WTC11 (cell line): ENCODE measurements around the gene G6PC3. TPM values are rescaled to one million over a fixed set of nuclear protein-coding genes. Genes with fewer than 3 reads are reported as not detected.

Experiments
- ATAC-seq: fragments of 200-7000 bp; cut with Tn5 transposase; 2 replicates; pipeline ENCODE4 v1.10.0; 2021; ENCODE audit warnings: mild to moderate bottlenecking, moderate library complexity
- CTCF ChIA-PET: fragments of 300-600 bp; sonication (Branson Sonifier 250); formaldehyde crosslinking; loops from one replicate; lab custom pipeline; 2021; ENCODE audit warnings: antibody characterized with exemption; lab: Charles Lee
- POLR2A ChIA-PET: fragments of 350-600 bp; sonication (Branson Sonifier 250); formaldehyde crosslinking; loops from one replicate; lab custom pipeline; 2021; ENCODE audit warnings: antibody characterized with exemption; lab: Charles Lee
- DNase-seq: peaks from one replicate; pipeline ENCODE4 v3.0.0; 2021; ENCODE audit warnings: low spot score
- H3K27ac Mint-ChIP-seq: 2 replicates; pipeline ENCODE4 v1.8.0; 2021; ENCODE audit warnings: mixed read lengths
- H3K27me3 Mint-ChIP-seq: 2 replicates; pipeline ENCODE4 v1.8.0; 2021; ENCODE audit warnings: low read depth, mild to moderate bottlenecking, moderate library complexity, mixed read lengths
- H3K36me3 Mint-ChIP-seq: 2 replicates; pipeline ENCODE4 v1.8.0; 2021; ENCODE audit warnings: mixed read lengths
- H3K4me1 Mint-ChIP-seq: 2 replicates; pipeline ENCODE4 v1.8.0; 2022; ENCODE audit warnings: mixed read lengths
- H3K4me3 Mint-ChIP-seq: 2 replicates; pipeline ENCODE4 v1.8.0; 2021; ENCODE audit warnings: mild to moderate bottlenecking, moderate library complexity, mixed read lengths
- H3K9me3 Mint-ChIP-seq: 2 replicates; pipeline ENCODE4 v1.8.0; 2021; ENCODE audit warnings: mixed read lengths
- AR ChIP-seq: fragments of 250-450 bp; sonication (Bioruptor Pico); IDR thresholded peaks from 2 replicates; pipeline ENCODE4 v1.9.0; 2021; ENCODE audit warnings: mild to moderate bottlenecking
- ESRRA ChIP-seq: sonication (generic); formaldehyde crosslinking; IDR thresholded peaks from 2 replicates; pipeline ENCODE4 v1.8.1; 2022; ENCODE audit warnings: mild to moderate bottlenecking, missing genetic modification reagents, borderline replicate concordance
- GABPB1 ChIP-seq: sonication (generic); formaldehyde crosslinking; IDR thresholded peaks from 2 replicates; pipeline ENCODE4 v1.8.1; 2023; ENCODE audit warnings: mild to moderate bottlenecking, missing genetic modification reagents
- IRF1 ChIP-seq: sonication (generic); formaldehyde crosslinking; IDR thresholded peaks from 2 replicates; pipeline ENCODE4 v1.8.0; 2023; ENCODE audit warnings: missing genetic modification reagents
- NR3C1 ChIP-seq: sonication (generic); formaldehyde crosslinking; conservative IDR thresholded peaks from 2 replicates; pipeline ENCODE4 v1.8.1; 2023; ENCODE audit warnings: low read depth, mild to moderate bottlenecking, missing genetic modification reagents
- RORB ChIP-seq: fragments of 250-450 bp; sonication (Bioruptor Pico); IDR thresholded peaks from 2 replicates; pipeline ENCODE4 v1.9.0; 2021; ENCODE audit warnings: mild to moderate bottlenecking
- SOX15 ChIP-seq: fragments of 250-450 bp; sonication (Bioruptor Pico); IDR thresholded peaks from 2 replicates; pipeline ENCODE4 v1.9.0; 2021; ENCODE audit warnings: mild to moderate bottlenecking
- ZBTB43 ChIP-seq: sonication (generic); formaldehyde crosslinking; IDR thresholded peaks from 2 replicates; pipeline ENCODE4 v1.8.1; 2023; ENCODE audit warnings: mild to moderate bottlenecking, missing genetic modification reagents
- ZNF138 ChIP-seq: sonication (generic); formaldehyde crosslinking; conservative IDR thresholded peaks from 2 replicates; pipeline ENCODE4 v1.8.1; 2022; ENCODE audit warnings: mild to moderate bottlenecking, moderate library complexity, missing genetic modification reagents
- ZNF396 ChIP-seq: fragments of 250-450 bp; sonication (Bioruptor Pico); IDR thresholded peaks from 2 replicates; pipeline ENCODE4 v1.8.0; 2021; ENCODE audit warnings: mild to moderate bottlenecking, moderate library complexity, borderline replicate concordance
- ZSCAN18 ChIP-seq: fragments of 250-450 bp; sonication (Bioruptor Pico); IDR thresholded peaks from 2 replicates; pipeline ENCODE4 v2.1.2; 2022; ENCODE audit warnings: mild to moderate bottlenecking, moderate library complexity
- total RNA-seq: library from RNA; stranded (reverse); gene quantifications from 3 replicates; pipeline ENCODE4 v1.2.3, GENCODE V29; 2021
- TF ChIP-seq, protein P1 (sequence below): sonication (generic); formaldehyde crosslinking; IDR thresholded peaks from 2 replicates; pipeline ENCODE4 v1.8.1; 2023; ENCODE audit warnings: mild to moderate bottlenecking, missing genetic modification reagents, moderate library complexity
- TF ChIP-seq, protein P2 (sequence below): sonication (generic); formaldehyde crosslinking; IDR thresholded peaks from 2 replicates; pipeline ENCODE4 v1.8.1; 2022; ENCODE audit warnings: low read depth, missing genetic modification reagents, borderline replicate concordance
- TF ChIP-seq, protein P3 (sequence below): fragments of 250-450 bp; sonication (Bioruptor Pico); IDR thresholded peaks from 2 replicates; pipeline ENCODE4 v1.8.0; 2021; ENCODE audit warnings: mild to moderate bottlenecking
- TF ChIP-seq, protein P4 (sequence below): fragments of 250-450 bp; sonication (Bioruptor Pico); IDR thresholded peaks from 2 replicates; pipeline ENCODE4 v1.9.0; 2021; ENCODE audit warnings: mild to moderate bottlenecking, borderline replicate concordance
- TF ChIP-seq, protein P5 (sequence below): sonication (generic); formaldehyde crosslinking; IDR thresholded peaks from 2 replicates; pipeline ENCODE4 v1.8.0; 2022; ENCODE audit warnings: missing genetic modification reagents
- TF ChIP-seq, protein P6 (sequence below): sonication (generic); formaldehyde crosslinking; conservative IDR thresholded peaks from 2 replicates; pipeline ENCODE4 v1.8.1; 2022; ENCODE audit warnings: mild to moderate bottlenecking, missing genetic modification reagents

G6PC3 gene
- total RNA-seq, 1 experiment from 2014 or later, result 121 TPM

DNA sequence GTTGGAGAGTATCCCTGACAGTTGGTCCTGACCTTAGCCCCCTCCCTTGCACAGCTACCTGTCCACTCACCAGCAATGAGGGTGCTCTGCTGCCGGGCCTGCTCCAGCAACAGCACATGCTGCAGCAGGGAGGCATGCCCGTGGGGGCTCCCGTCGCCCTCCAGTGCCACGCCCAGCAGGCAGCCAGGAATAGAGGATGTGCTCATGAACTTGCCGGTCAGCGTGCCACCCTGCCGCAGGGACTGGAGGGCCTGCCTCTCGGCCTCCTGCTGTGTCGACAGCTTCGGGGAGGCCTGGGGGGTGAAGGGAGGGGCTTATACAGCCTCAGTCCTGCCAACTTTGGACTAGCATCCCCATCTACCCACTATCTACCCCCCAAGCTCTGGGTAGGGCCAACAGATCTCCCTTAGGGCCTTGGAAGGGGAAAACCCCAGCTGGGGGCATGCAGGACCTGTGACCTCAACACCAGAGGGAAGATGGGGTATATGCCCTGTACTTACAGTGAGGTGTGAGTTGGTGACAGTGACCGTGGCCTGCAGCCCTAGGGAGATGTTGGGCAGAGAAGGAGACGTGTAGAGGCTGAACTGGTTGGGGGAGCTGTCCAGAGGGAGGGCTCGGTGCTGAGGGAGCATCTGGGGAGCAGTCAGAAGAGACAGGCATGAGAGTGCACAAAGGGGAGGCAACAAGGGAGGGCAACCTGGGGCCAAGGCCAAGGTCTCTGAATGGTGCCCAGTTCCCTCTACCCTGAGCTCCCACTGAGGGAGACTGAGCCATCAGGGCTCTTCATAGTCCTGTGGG lies 20.9 kb downstream of the G6PC3 start:
- DNase-seq (no peak), ATAC-seq (no peak)
- H3K4me3 Mint-ChIP-seq, result no peak overlapping the region
- H3K4me1 Mint-ChIP-seq, result peaks cover 45% of the 10 kb centered on the region
- no peaks in the 10 kb centered on the region for H3K27me3 Mint-ChIP-seq
- ChIA-PET POLR2A (no interaction called here), CTCF (interaction anchor here (0.9 kb wide), 1 partner anchor 20 kb away, joined by 3 read pairs; no protein-coding TSS in a partner anchor)
- no peak overlapping the region for H3K27ac Mint-ChIP-seq
- H3K36me3 Mint-ChIP-seq, result peaks cover 13% of the 10 kb centered on the region
- H3K9me3 Mint-ChIP-seq, result no peaks in the 10 kb centered on the region
- TF ChIP-seq GABPB1 (CRISPR knock-in tag), result no peak
- no peak for TF ChIP-seq IRF1 (CRISPR knock-in tag)
- TF ChIP-seq AR (CRISPR knock-in tag), result no peak
- TF ChIP-seq, protein P1, sequence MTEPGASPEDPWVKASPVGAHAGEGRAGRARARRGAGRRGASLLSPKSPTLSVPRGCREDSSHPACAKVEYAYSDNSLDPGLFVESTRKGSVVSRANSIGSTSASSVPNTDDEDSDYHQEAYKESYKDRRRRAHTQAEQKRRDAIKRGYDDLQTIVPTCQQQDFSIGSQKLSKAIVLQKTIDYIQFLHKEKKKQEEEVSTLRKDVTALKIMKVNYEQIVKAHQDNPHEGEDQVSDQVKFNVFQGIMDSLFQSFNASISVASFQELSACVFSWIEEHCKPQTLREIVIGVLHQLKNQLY (CRISPR knock-in tag), result no peak
- TF ChIP-seq, protein P2, sequence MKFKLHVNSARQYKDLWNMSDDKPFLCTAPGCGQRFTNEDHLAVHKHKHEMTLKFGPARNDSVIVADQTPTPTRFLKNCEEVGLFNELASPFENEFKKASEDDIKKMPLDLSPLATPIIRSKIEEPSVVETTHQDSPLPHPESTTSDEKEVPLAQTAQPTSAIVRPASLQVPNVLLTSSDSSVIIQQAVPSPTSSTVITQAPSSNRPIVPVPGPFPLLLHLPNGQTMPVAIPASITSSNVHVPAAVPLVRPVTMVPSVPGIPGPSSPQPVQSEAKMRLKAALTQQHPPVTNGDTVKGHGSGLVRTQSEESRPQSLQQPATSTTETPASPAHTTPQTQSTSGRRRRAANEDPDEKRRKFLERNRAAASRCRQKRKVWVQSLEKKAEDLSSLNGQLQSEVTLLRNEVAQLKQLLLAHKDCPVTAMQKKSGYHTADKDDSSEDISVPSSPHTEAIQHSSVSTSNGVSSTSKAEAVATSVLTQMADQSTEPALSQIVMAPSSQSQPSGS, result no peak
- no peak for TF ChIP-seq ZSCAN18 (CRISPR knock-in tag)
- TF ChIP-seq ZBTB43, result no peak
- no peak for TF ChIP-seq RORB (CRISPR knock-in tag)
- no peak for TF ChIP-seq ZNF138 (CRISPR knock-in tag)
- TF ChIP-seq ESRRA, result no peak
- TF ChIP-seq, protein P3, sequence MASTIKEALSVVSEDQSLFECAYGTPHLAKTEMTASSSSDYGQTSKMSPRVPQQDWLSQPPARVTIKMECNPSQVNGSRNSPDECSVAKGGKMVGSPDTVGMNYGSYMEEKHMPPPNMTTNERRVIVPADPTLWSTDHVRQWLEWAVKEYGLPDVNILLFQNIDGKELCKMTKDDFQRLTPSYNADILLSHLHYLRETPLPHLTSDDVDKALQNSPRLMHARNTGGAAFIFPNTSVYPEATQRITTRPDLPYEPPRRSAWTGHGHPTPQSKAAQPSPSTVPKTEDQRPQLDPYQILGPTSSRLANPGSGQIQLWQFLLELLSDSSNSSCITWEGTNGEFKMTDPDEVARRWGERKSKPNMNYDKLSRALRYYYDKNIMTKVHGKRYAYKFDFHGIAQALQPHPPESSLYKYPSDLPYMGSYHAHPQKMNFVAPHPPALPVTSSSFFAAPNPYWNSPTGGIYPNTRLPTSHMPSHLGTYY, result no peak
- TF ChIP-seq, protein P4, sequence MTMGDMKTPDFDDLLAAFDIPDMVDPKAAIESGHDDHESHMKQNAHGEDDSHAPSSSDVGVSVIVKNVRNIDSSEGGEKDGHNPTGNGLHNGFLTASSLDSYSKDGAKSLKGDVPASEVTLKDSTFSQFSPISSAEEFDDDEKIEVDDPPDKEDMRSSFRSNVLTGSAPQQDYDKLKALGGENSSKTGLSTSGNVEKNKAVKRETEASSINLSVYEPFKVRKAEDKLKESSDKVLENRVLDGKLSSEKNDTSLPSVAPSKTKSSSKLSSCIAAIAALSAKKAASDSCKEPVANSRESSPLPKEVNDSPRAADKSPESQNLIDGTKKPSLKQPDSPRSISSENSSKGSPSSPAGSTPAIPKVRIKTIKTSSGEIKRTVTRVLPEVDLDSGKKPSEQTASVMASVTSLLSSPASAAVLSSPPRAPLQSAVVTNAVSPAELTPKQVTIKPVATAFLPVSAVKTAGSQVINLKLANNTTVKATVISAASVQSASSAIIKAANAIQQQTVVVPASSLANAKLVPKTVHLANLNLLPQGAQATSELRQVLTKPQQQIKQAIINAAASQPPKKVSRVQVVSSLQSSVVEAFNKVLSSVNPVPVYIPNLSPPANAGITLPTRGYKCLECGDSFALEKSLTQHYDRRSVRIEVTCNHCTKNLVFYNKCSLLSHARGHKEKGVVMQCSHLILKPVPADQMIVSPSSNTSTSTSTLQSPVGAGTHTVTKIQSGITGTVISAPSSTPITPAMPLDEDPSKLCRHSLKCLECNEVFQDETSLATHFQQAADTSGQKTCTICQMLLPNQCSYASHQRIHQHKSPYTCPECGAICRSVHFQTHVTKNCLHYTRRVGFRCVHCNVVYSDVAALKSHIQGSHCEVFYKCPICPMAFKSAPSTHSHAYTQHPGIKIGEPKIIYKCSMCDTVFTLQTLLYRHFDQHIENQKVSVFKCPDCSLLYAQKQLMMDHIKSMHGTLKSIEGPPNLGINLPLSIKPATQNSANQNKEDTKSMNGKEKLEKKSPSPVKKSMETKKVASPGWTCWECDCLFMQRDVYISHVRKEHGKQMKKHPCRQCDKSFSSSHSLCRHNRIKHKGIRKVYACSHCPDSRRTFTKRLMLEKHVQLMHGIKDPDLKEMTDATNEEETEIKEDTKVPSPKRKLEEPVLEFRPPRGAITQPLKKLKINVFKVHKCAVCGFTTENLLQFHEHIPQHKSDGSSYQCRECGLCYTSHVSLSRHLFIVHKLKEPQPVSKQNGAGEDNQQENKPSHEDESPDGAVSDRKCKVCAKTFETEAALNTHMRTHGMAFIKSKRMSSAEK, result no peak
- TF ChIP-seq, protein P5, sequence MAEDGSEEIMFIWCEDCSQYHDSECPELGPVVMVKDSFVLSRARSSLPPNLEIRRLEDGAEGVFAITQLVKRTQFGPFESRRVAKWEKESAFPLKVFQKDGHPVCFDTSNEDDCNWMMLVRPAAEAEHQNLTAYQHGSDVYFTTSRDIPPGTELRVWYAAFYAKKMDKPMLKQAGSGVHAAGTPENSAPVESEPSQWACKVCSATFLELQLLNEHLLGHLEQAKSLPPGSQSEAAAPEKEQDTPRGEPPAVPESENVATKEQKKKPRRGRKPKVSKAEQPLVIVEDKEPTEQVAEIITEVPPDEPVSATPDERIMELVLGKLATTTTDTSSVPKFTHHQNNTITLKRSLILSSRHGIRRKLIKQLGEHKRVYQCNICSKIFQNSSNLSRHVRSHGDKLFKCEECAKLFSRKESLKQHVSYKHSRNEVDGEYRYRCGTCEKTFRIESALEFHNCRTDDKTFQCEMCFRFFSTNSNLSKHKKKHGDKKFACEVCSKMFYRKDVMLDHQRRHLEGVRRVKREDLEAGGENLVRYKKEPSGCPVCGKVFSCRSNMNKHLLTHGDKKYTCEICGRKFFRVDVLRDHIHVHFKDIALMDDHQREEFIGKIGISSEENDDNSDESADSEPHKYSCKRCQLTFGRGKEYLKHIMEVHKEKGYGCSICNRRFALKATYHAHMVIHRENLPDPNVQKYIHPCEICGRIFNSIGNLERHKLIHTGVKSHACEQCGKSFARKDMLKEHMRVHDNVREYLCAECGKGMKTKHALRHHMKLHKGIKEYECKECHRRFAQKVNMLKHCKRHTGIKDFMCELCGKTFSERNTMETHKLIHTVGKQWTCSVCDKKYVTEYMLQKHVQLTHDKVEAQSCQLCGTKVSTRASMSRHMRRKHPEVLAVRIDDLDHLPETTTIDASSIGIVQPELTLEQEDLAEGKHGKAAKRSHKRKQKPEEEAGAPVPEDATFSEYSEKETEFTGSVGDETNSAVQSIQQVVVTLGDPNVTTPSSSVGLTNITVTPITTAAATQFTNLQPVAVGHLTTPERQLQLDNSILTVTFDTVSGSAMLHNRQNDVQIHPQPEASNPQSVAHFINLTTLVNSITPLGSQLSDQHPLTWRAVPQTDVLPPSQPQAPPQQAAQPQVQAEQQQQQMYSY, result no peak
- TF ChIP-seq ZNF396 (CRISPR knock-in tag), result no peak
- TF ChIP-seq SOX15 (CRISPR knock-in tag), result no peak
- TF ChIP-seq, protein P6, sequence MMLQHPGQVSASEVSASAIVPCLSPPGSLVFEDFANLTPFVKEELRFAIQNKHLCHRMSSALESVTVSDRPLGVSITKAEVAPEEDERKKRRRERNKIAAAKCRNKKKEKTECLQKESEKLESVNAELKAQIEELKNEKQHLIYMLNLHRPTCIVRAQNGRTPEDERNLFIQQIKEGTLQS (CRISPR knock-in tag), result no peak
- no peak for TF ChIP-seq NR3C1 (CRISPR knock-in tag)
